HCT116 (cell line): ENCODE data around the gene SKA2. TPM values are rescaled to one million over a fixed set of nuclear protein-coding genes. Genes with fewer than 3 reads are reported as not detected.
A peak's percentile ranks its signal among the peaks of the same experiment; 100 is the strongest.

Experiments
- ATAC-seq: fragments of 200-7000 bp; cut with Tn5 transposase; 2 replicates; pipeline ENCODE4 v1.9.1; 2020; ENCODE audit warnings: mild to moderate bottlenecking, moderate library complexity
- BruUV-seq: library from RNA; stranded (reverse); fragments of 400-500 nt; replicated peaks from 2 replicates; lab custom pipeline; 2021; lab: Mats Ljungman, UMichigan
- CTCF ChIA-PET: fragments of 300-600 bp; sonication (Branson Sonifier 250); formaldehyde crosslinking; loops from one replicate; lab custom pipeline; 2021; ENCODE audit warnings: antibody characterized with exemption; lab: Charles Lee
- POLR2A ChIA-PET: fragments of 300-600, 350-600 bp; sonication (Branson Sonifier 250); formaldehyde crosslinking; loops from one replicate; lab custom pipeline; 2021; ENCODE audit warnings: antibody characterized with exemption; lab: Charles Lee
- RAD21 ChIA-PET, 2 experiments: fragments of 300-600 bp; sonication (Branson Sonifier 250); formaldehyde crosslinking; loops; one replicate each; lab custom pipeline; 2023; ENCODE audit warnings: low total read pairs in 2 of 2; ENCODE audit not compliant: uncharacterized antibody in 2 of 2, unreplicated experiment in 2 of 2, low non-redundant PET in 1 of 2; lab: Charles Lee
- DNase-seq: peaks from one replicate; pipeline ENCODE4 v3.0.0-alpha.2; 2010; ENCODE audit warnings: low read depth, low spot score
- H2AFZ ChIP-seq: fragments of 200-600 bp; shearing (Covaris generic), sonication (generic); 2 replicates; pipeline ENCODE4 v1.6.1; 2017; ENCODE audit warnings: low read depth, mixed run types, mixed read lengths, antibody characterized with exemption, low read length; ENCODE audit not compliant: poor library complexity, severe bottlenecking
- H3K27ac ChIP-seq: 2 replicates; pipeline ENCODE4 v1.5.1; 2012; ENCODE audit warnings: low read depth, low read length
- H3K27me3 ChIP-seq: fragments of 200-600 bp; sonication (generic); 2 replicates; pipeline ENCODE4 v1.6.1; 2016; ENCODE audit warnings: mixed run types, low read length, mixed read lengths; ENCODE audit not compliant: insufficient read depth
- H3K36me3 ChIP-seq, 2 experiments: fragments of 200-500 bp in 1 of 2; fragments of 200-600 bp in 1 of 2; sonication (Bioruptor generic) in 1 of 2; sonication (generic) in 1 of 2; 2 replicates each; pipeline versions ENCODE4 v1.5.1 to v1.6.1; 2014 to 2016; ENCODE audit warnings: low read length in 2 of 2, inconsistent platforms in 1 of 2, mixed read lengths in 1 of 2, mixed run types in 1 of 2; ENCODE audit not compliant: insufficient read depth in 2 of 2, control insufficient read depth in 1 of 2
- H3K4me1 ChIP-seq, 2 experiments: fragments of 200-600 bp in 1 of 2; sonication (generic) in 1 of 2; 2 replicates each; pipeline versions ENCODE4 v1.5.1 to v1.6.1; 2012 to 2017; ENCODE audit warnings: low read length in 2 of 2, inconsistent platforms in 1 of 2, mild to moderate bottlenecking in 1 of 2, mixed read lengths in 1 of 2, mixed run types in 1 of 2, moderate library complexity in 1 of 2; ENCODE audit not compliant: insufficient read depth in 2 of 2, control insufficient read depth in 1 of 2
- H3K4me2 ChIP-seq: fragments of 200-600 bp; sonication (generic); 2 replicates; pipeline ENCODE4 v1.6.1; 2017; ENCODE audit warnings: mixed run types, low read length, mixed read lengths
- H3K4me3 ChIP-seq, 2 experiments: fragments of 200-600 bp in 1 of 2; sonication (generic) in 1 of 2; replicated peaks in 1 of 2; 2 replicates each; pipeline ENCODE4 v1.5.1; 2011 to 2016; ENCODE audit warnings: low read length in 2 of 2, control low read depth in 1 of 2, low read depth in 1 of 2, mild to moderate bottlenecking in 1 of 2, mixed read lengths in 1 of 2, mixed run types in 1 of 2
- H3K79me2 ChIP-seq: fragments of 200-600 bp; sonication (generic); 2 replicates; pipeline ENCODE4 v1.6.1; 2017; ENCODE audit warnings: mild to moderate bottlenecking, mixed run types, low read length, moderate library complexity, mixed read lengths; ENCODE audit not compliant: insufficient read depth
- H3K9ac ChIP-seq: fragments of 200-600 bp; sonication (generic); 2 replicates; pipeline ENCODE4 v1.6.1; 2016; ENCODE audit warnings: low read length, mixed read lengths
- H3K9me2 ChIP-seq: fragments of 200-600 bp; sonication (generic), shearing (Covaris generic); 2 replicates; pipeline ENCODE4 v1.6.1; 2017; ENCODE audit warnings: mixed run types, mild to moderate bottlenecking, moderate library complexity; ENCODE audit not compliant: insufficient read depth
- H3K9me3 ChIP-seq, 2 experiments: fragments of 200-500 bp in 1 of 2; fragments of 200-600 bp in 1 of 2; sonication (Bioruptor generic) in 1 of 2; sonication (generic) in 1 of 2; 2 replicates each; pipeline ENCODE4 v1.6.1; 2014 to 2017; ENCODE audit warnings: low read length in 2 of 2, mixed read lengths in 2 of 2, inconsistent platforms in 1 of 2, low read depth in 1 of 2, mild to moderate bottlenecking in 1 of 2, mixed run types in 1 of 2, moderate library complexity in 1 of 2; ENCODE audit not compliant: control insufficient read depth in 1 of 2, insufficient read depth in 1 of 2
- H4K20me1 ChIP-seq: fragments of 200-600 bp; sonication (generic), shearing (Covaris generic); 2 replicates; pipeline ENCODE4 v1.6.1; 2017; ENCODE audit warnings: mixed run types, mild to moderate bottlenecking, moderate library complexity; ENCODE audit not compliant: insufficient read depth
- CEBPB ChIP-seq: IDR thresholded peaks from 2 replicates; pipeline ENCODE4 v1.6.1; 2012; ENCODE audit warnings: low read depth
- EGR1 ChIP-seq: IDR thresholded peaks from 2 replicates; pipeline ENCODE4 v1.6.1; 2012; ENCODE audit warnings: low read depth
- REST ChIP-seq: IDR thresholded peaks from 2 replicates; pipeline ENCODE4 v1.6.1; 2012; ENCODE audit warnings: low read depth
- SRF ChIP-seq: IDR thresholded peaks from 2 replicates; pipeline ENCODE4 v1.6.1; 2012; ENCODE audit warnings: low read depth
- YY1 ChIP-seq: IDR thresholded peaks from 2 replicates; pipeline ENCODE4 v1.6.1; 2011; ENCODE audit warnings: low read length, low read depth, moderate library complexity, mild to moderate bottlenecking; ENCODE audit not compliant: insufficient replicate concordance; ENCODE audit errors: extremely low read depth
- intact Hi-C: fragments of 100-400 bp; cut with micrococcal nuclease; formaldehyde crosslinking; loops from 2 replicates; pipeline ENCODE4 v1.10.0; 2022
- total RNA-seq: library from RNA; stranded (reverse); gene quantifications from one replicate; pipeline ENCODE4 v1.2.1, GENCODE V29; 2021; ENCODE audit not compliant: unreplicated experiment

The SKA2 gene
- total RNA-seq, 1 experiment from 2014 or later = 72.8 TPM

GRCh38 chr17:59107306-59107670, 47.7 kb downstream of the SKA2 start:
- peaks cover 46% of the 10 kb centered on the region for H3K79me2 ChIP-seq
- intact Hi-C loops = loop anchor here (10.0 kb wide), 1 partner anchor 592 kb away; the partner anchor contains the start of gene MTMR4
- peak overlapping the region; percentile 90 for H3K9ac ChIP-seq
- peak overlapping the region; percentile 86 for H3K4me2 ChIP-seq
- CTCF ChIA-PET = interaction anchor here (2.2 kb wide), 1 partner anchor 12 kb away, joined by 6 read pairs; no protein-coding TSS in a partner anchor
- no peaks in the 10 kb centered on the region for H3K27me3 ChIP-seq
- no peaks in the 10 kb centered on the region for H3K9me2 ChIP-seq
- H3K4me1 ChIP-seq = peaks cover 12 to 19% of the 10 kb centered on the region in 2 experiments
- H4K20me1 ChIP-seq = no peaks in the 10 kb centered on the region; the same call in 1 of the 2 replicates
- H2AFZ ChIP-seq = peak overlapping the region; percentile 39
- POLR2A ChIA-PET = interaction anchor here (1.1 to 1.4 kb wide), 4 partner anchors 12 to 476 kb away, joined by 3 to 6 read pairs (median 4); no protein-coding TSS in a partner anchor
- H3K9me3 ChIP-seq = no peaks in the 10 kb centered on the region
- RAD21 ChIA-PET = interaction anchor here in 1 of 2 experiments (0.6 to 1.1 kb wide), 2 partner anchors 48 to 225 kb away, joined by 3 to 4 read pairs; partner anchors contain the start of genes PRR11 and SKA2
- DNase-seq (no peak), ATAC-seq (peak; percentile 19)
- peaks cover 6% of the 10 kb centered on the region in 2 experiments; a peak in 3 of 4 replicates for H3K36me3 ChIP-seq
- BruUV-seq = TSS peak; percentile 88
- H3K27ac ChIP-seq = peak overlapping the region; percentile 63
- no peak for TF ChIP-seq YY1
- TF ChIP-seq REST = no peak
- TF ChIP-seq EGR1 = no peak
- 0 out of 2 replicates have a peak, but pooled peaks have one; percentile 40 for TF ChIP-seq SRF
- TF ChIP-seq CEBPB = 0 out of 2 replicates have a peak, but pooled peaks have one; percentile 32
- H3K4me3 ChIP-seq = peak overlapping the region; percentile 65 to 86
